ENCODE data around the gene WAS.
"Not testable (repeated sequence)": the region's sequence is repeated elsewhere in the genome, so short reads cannot be mapped to it uniquely, and the experiment has no call there.

The WAS gene

GRCh38 chrX:48688531-48689150 is 5.0 kb downstream of the WAS start:
- no peak for DNase-seq

- no peak for DNase-seq
Observed at GRCh38 chrX:48689208-48689920, 5.8 kb downstream of the WAS start.

GRCh38 chrX:48691746-48692145 is 8.1 kb downstream of the WAS start:
- not testable (repeated sequence) for DNase-seq

GRCh38 chrX:48694776-48695533 is 11.4 kb downstream of the WAS start:
- DNase-seq = no peak

- peak in 1 of 2 experiments; percentile 9 for DNase-seq
Observed at GRCh38 chrX:48695534-48695896, 11.9 kb downstream of the WAS start.

- peak in 1 of 2 experiments; percentile 21 for DNase-seq
Observed at GRCh38 chrX:48695925-48696300, 12.3 kb downstream of the WAS start.

GRCh38 chrX:48696301-48696908 is 12.8 kb downstream of the WAS start, which contains the start of gene SUV39H1:
SUV39H1 (plus strand) TSS chrX:48696734; CDS start chrX:48696785, 51 bp downstream.
- DNase-seq = peak; percentile 77 to 95

- peak; percentile 27 to 80 for DNase-seq
Observed at GRCh38 chrX:48696909-48697727, 13.5 kb downstream of the WAS start.

- no peak for DNase-seq
Observed at GRCh38 chrX:48698306-48698705, 14.7 kb downstream of the WAS start.

GRCh38 chrX:48700246-48700645 is 16.6 kb downstream of the WAS start:
- no peak for DNase-seq

- no peak for DNase-seq
Observed at GRCh38 chrX:48700951-48701653, 17.5 kb downstream of the WAS start.

GRCh38 chrX:48702032-48702431 is 18.4 kb downstream of the WAS start:
- no peak for DNase-seq

GRCh38 chrX:48702716-48703115 is 19.1 kb downstream of the WAS start:
- DNase-seq = no peak

- no peak for DNase-seq
Observed at GRCh38 chrX:48703228-48703627, 19.6 kb downstream of the WAS start.

GRCh38 chrX:48703642-48704481 is 20.3 kb downstream of the WAS start:
- no peak for DNase-seq

GRCh38 chrX:48705871-48706270 is 22.3 kb downstream of the WAS start:
- no peak for DNase-seq

- no peak for DNase-seq
Observed at GRCh38 chrX:48709522-48710112, 26.0 kb downstream of the WAS start.

- no peak for DNase-seq
Observed at GRCh38 chrX:48711162-48711928, 27.7 kb downstream of the WAS start.

GRCh38 chrX:48711929-48712505 is 28.4 kb downstream of the WAS start:
- no peak for DNase-seq
